Measurements from ENCODE around the gene VWA8. TPM values are rescaled to one million over a fixed set of nuclear protein-coding genes. Genes with fewer than 3 reads are reported as not detected.

Gene VWA8
- total and polyA plus RNA-seq, 12 donors, result 7.5 to 71.6 (median 54.3) TPM

DNA sequence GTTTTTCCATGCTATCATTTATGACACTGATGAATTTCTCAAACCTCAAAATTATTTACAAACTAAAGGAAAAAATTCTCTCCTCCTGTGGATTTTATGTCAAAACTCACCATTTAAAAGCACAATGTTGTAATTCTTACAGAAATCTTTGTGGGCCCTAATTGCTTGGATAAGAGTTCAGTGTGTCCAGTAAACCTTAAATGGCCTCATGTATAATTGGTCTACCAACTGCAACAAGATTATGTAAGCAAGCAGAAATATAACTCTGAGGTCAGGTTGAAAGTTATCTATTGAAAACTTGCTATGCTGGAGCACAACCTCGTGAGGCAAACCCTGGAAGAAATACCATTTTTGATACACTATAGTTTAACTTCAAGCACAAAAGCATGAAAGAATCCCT, 22.0 kb downstream of the VWA8 start:
- 31 to 38% methylated on average over 1 of the region's 1 CpG for WGBS, 2 donors
- ATAC-seq (peak in 7 of 8 donors; percentile 34 to 77 (median 66)), DNase-seq (no peak)
- Histone ChIP-seq H3K4me1 (peaks cover 0 to 44% (median 10%) of the 10 kb centered on the region in 9 donors), H3K27me3 (no peaks in the 10 kb centered on the region), H3K27ac (peak overlapping the region in 6 of 10 donors; percentile 63 to 80 (median 72)), H3K4me3 (no peak overlapping the region), H3K36me3 (peaks cover 0 to 22% (median 0%) of the 10 kb centered on the region in 9 donors), H3K9me3 (peaks cover 0 to 6% (median 0%) of the 10 kb centered on the region in 11 donors)
- intact Hi-C loops (cut with DNase I), result no loop called here
- TF ChIP-seq, protein P1, sequence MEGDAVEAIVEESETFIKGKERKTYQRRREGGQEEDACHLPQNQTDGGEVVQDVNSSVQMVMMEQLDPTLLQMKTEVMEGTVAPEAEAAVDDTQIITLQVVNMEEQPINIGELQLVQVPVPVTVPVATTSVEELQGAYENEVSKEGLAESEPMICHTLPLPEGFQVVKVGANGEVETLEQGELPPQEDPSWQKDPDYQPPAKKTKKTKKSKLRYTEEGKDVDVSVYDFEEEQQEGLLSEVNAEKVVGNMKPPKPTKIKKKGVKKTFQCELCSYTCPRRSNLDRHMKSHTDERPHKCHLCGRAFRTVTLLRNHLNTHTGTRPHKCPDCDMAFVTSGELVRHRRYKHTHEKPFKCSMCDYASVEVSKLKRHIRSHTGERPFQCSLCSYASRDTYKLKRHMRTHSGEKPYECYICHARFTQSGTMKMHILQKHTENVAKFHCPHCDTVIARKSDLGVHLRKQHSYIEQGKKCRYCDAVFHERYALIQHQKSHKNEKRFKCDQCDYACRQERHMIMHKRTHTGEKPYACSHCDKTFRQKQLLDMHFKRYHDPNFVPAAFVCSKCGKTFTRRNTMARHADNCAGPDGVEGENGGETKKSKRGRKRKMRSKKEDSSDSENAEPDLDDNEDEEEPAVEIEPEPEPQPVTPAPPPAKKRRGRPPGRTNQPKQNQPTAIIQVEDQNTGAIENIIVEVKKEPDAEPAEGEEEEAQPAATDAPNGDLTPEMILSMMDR (IDR thresholded peaks at IDR 0.05), result no peak

DNA sequence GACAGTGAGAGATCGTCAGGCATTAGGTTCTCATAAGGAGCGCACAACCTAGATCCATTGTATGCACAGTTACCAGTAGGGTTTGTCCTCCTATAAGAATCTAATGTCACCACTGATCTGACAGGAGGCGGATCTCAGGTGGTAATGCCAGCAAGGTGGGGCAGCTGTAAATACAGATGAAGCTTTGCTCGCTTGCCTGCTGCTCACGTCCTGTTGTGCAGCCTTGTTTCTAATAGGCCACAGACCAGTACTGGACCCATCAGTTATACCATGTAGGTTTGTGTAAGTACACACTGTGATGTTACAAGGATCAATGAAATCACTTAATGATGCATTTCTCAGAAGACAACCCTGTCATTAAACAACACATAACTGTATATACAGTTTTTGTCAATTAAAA, 23.5 kb downstream of the VWA8 start:
- peak overlapping the region in 1 of 10 donors; percentile 11 for H3K27ac ChIP-seq
- H3K4me1 ChIP-seq, result peaks cover 0 to 39% (median 10%) of the 10 kb centered on the region in 9 donors
- H3K4me3 ChIP-seq, result no peak overlapping the region
- peaks cover 0 to 10% (median 0%) of the 10 kb centered on the region in 11 donors for H3K9me3 ChIP-seq
- TF ChIP-seq, protein P1 (IDR thresholded peaks at IDR 0.05), result no peak
- intact Hi-C loops (cut with DNase I), result no loop called here
- peak in 1 of 8 donors; percentile 53 for ATAC-seq
- DNase-seq, result no peak
- H3K36me3 ChIP-seq, result peaks cover 0 to 23% (median 0%) of the 10 kb centered on the region in 9 donors
- WGBS, 2 donors, result 97% methylated on average over 5 of the region's 5 CpGs
- no peaks in the 10 kb centered on the region for H3K27me3 ChIP-seq

DNA sequence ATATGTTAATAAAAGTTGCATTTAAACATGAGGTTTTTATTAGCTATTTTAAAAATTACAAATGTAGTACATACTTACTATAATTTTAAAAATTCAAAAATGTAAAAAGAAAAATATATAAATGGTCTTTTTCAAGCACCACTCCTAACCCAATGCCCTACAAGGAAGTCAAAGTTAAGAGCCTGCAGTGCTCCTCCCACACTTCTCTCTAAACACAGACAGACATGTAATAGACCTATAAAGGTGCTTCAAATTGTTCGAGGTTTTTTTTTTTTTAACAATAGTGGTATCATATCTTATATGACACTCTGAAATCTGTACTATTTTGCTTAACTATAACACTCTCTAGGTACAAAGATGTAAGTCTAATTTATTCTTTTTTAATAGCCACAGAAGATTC, 25.4 kb downstream of the VWA8 start:
- 72 to 76% methylated on average over 1 of the region's 1 CpG for WGBS, 2 donors

DNA sequence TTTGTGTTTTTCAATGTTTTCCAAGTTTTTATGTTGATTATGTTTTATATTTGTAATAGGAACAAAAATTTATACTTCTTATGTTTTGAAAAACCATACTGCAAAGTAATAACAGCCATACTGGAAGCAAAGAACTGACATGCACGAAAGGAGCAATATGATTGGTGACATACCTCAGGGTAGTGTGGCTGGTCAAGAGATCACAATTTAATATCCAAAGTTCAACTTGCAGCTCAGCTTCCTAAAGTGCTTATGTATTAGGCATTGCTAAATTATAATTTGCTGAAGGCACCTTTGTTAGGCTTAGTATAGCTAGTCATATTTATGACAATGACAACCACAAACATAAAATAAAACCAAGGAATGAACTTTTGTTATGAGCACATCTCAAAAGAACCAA, 25.9 kb downstream of the VWA8 start:
- Histone ChIP-seq H3K27me3 (no peaks in the 10 kb centered on the region), H3K36me3 (peaks cover 0 to 23% (median 0%) of the 10 kb centered on the region in 9 donors), H3K9me3 (peaks cover 0 to 10% (median 0%) of the 10 kb centered on the region in 11 donors), H3K4me3 (no peak overlapping the region), H3K27ac (no peak overlapping the region), H3K4me1 (peaks cover 0 to 20% (median 9%) of the 10 kb centered on the region in 9 donors)
- WGBS, 2 donors, result 93 to 100% methylated on average over 1 of the region's 1 CpG
- ATAC-seq (no peak), DNase-seq (no peak)
- TF ChIP-seq, protein P1 (IDR thresholded peaks at IDR 0.05), result no peak
- intact Hi-C loops (cut with DNase I), result no loop called here

More for the DNA sequence above, 25.4 kb downstream of the VWA8 start:
- H3K4me3 ChIP-seq, result no peak overlapping the region
- no peak overlapping the region for H3K27ac ChIP-seq
- peaks cover 0 to 23% (median 0%) of the 10 kb centered on the region in 9 donors for H3K36me3 ChIP-seq
- intact Hi-C loops (cut with DNase I), result no loop called here
- DNase-seq, result no peak
- no peak for ATAC-seq
- H3K9me3 ChIP-seq, result peaks cover 0 to 10% (median 0%) of the 10 kb centered on the region in 11 donors
- TF ChIP-seq, protein P1 (IDR thresholded peaks at IDR 0.05), result no peak
- H3K27me3 ChIP-seq, result no peaks in the 10 kb centered on the region
- H3K4me1 ChIP-seq, result peaks cover 0 to 25% (median 12%) of the 10 kb centered on the region in 9 donors

Measured in heart right ventricle (tissue), 16 donors.